ENCODE measurements around the gene RPRML. TPM values are rescaled to one million over a fixed set of nuclear protein-coding genes. Genes with fewer than 3 reads are reported as not detected.

Gene RPRML
- total RNA-seq, 2 experiments from 2014 or later = not detected

GRCh38 chr17:46942441-46943217 lies 36.4 kb downstream of the RPRML start:
- Mint-ChIP-seq H3K9me3 (no peaks in the 10 kb centered on the region), H3K27ac (no peak overlapping the region), H3K36me3 (peaks cover 11% of the 10 kb centered on the region), H3K4me3 (no peak overlapping the region), H3K4me1 (peaks cover 20% of the 10 kb centered on the region), H3K27me3 (no peaks in the 10 kb centered on the region)
- DNase-seq = peak; percentile 59

- Mint-ChIP-seq H3K4me3 (no peak overlapping the region), H3K9me3 (no peaks in the 10 kb centered on the region), H3K36me3 (peaks cover 12% of the 10 kb centered on the region), H3K27me3 (no peaks in the 10 kb centered on the region), H3K27ac (peak overlapping the region; percentile 66), H3K4me1 (peaks cover 23% of the 10 kb centered on the region)
- peak; percentile 66 for DNase-seq
Observed at GRCh38 chr17:46940692-46941404, 38.2 kb downstream of the RPRML start.

- peaks cover 17% of the 10 kb centered on the region for H3K36me3 Mint-ChIP-seq
- no peaks in the 10 kb centered on the region for H3K27me3 Mint-ChIP-seq
- H3K9me3 Mint-ChIP-seq = no peaks in the 10 kb centered on the region
- H3K27ac Mint-ChIP-seq = no peak overlapping the region
- peaks cover 4% of the 10 kb centered on the region for H3K4me1 Mint-ChIP-seq
- no peak overlapping the region for H3K4me3 Mint-ChIP-seq
- no peak for DNase-seq
Observed at GRCh38 chr17:46935658-46936266, 43.3 kb downstream of the RPRML start.

- Mint-ChIP-seq H3K27me3 (no peaks in the 10 kb centered on the region), H3K27ac (no peak overlapping the region), H3K36me3 (peaks cover 15% of the 10 kb centered on the region)
Observed at GRCh38 chr17:46931596-46931995, 47.5 kb downstream of the RPRML start.

GRCh38 chr17:46930051-46930450 lies 49.0 kb downstream of the RPRML start:
- H3K9me3 Mint-ChIP-seq = no peaks in the 10 kb centered on the region
- DNase-seq = no peak
- H3K4me1 Mint-ChIP-seq = peaks cover 34% of the 10 kb centered on the region
- no peak overlapping the region for H3K4me3 Mint-ChIP-seq
- peaks cover 19% of the 10 kb centered on the region for H3K36me3 Mint-ChIP-seq
- H3K27ac Mint-ChIP-seq = no peak overlapping the region
- H3K27me3 Mint-ChIP-seq = no peaks in the 10 kb centered on the region

More at GRCh38 chr17:46931596-46931995, 47.5 kb downstream of the RPRML start:
- H3K4me1 Mint-ChIP-seq = peaks cover 24% of the 10 kb centered on the region
- DNase-seq = no peak
- H3K9me3 Mint-ChIP-seq = no peaks in the 10 kb centered on the region
- H3K4me3 Mint-ChIP-seq = no peak overlapping the region

GRCh38 chr17:46929413-46929812 lies 49.6 kb downstream of the RPRML start:
- peak overlapping the region; percentile 51 for H3K27ac Mint-ChIP-seq
- DNase-seq = no peak
- no peak overlapping the region for H3K4me3 Mint-ChIP-seq
- H3K36me3 Mint-ChIP-seq = peaks cover 19% of the 10 kb centered on the region
- H3K27me3 Mint-ChIP-seq = no peaks in the 10 kb centered on the region
- no peaks in the 10 kb centered on the region for H3K9me3 Mint-ChIP-seq
- H3K4me1 Mint-ChIP-seq = peaks cover 40% of the 10 kb centered on the region

- Mint-ChIP-seq H3K27ac (no peak overlapping the region), H3K27me3 (no peaks in the 10 kb centered on the region), H3K4me3 (no peak overlapping the region), H3K36me3 (peaks cover 17% of the 10 kb centered on the region), H3K9me3 (no peaks in the 10 kb centered on the region), H3K4me1 (peaks cover 46% of the 10 kb centered on the region)
- no peak for DNase-seq
Observed at GRCh38 chr17:46928467-46929261, 50.4 kb downstream of the RPRML start.

Other genes starting within 250 kb of the RPRML start
- gene WNT3, start 160.6 kb downstream of the RPRML start, total RNA-seq = under 1 TPM; 0.06 to 0.08 TPM
- not detected for gene WNT9B, start 127.7 kb downstream of the RPRML start, total RNA-seq
- 10 to 100 TPM; 46.2 to 49.5 TPM for gene GOSR2, start 56.1 kb downstream of the RPRML start, total RNA-seq
- gene CDC27, start 210.0 kb upstream of the RPRML start, total RNA-seq = 100 to 1,000 TPM; 124 to 128 TPM
- gene MYL4, start 230.1 kb upstream of the RPRML start, total RNA-seq = not detected

All from activated naive CD8-positive, alpha-beta T cell treated with anti-CD3 and anti-CD28 coated beads for 36 hours (primary cell).